ENCODE data around the gene TMPRSS9.
A peak's percentile ranks its signal among the peaks of the same experiment; 100 is the strongest.

The TMPRSS9 gene

GRCh38 chr19:2361246-2362045 is 1.4 kb downstream of the TMPRSS9 start:
- Histone ChIP-seq H2AK5ac (ENCODE audit: low read length, severe bottlenecking) (no peak overlapping the region), H3K36me3 (ENCODE audit: control insufficient read depth in 1 of 2, insufficient read depth in 2 of 2, low read depth in 1 of 2, low read length in 2 of 2) (peaks cover 0 to 3% of the 10 kb centered on the region in 2 experiments), H3K4ac (ENCODE audit: low read depth in 1 of 2, low read length in 2 of 2) (no peak overlapping the region), H4K91ac (ENCODE audit: low read length) (no peak overlapping the region), H3K4me2 (ENCODE audit: low read length, poor library complexity, severe bottlenecking) (no peak overlapping the region), H3K27ac (ENCODE audit: low read length, poor library complexity, severe bottlenecking) (no peak overlapping the region), H3K9ac (ENCODE audit: low read length) (no peak overlapping the region), H2BK5ac (ENCODE audit: low read depth, low read length, poor library complexity, severe bottlenecking) (no peak overlapping the region), H3K9me3 (ENCODE audit: control insufficient read depth, low read length) (no peaks in the 10 kb centered on the region), H2BK120ac (ENCODE audit: low read depth, low read length) (no peak overlapping the region), H3K4me3 (ENCODE audit: insufficient read depth in 1 of 2, low read depth in 1 of 2, low read length in 2 of 2) (no peak overlapping the region), H3K23ac (ENCODE audit: low read length in 2 of 2) (no peak overlapping the region), H2AFZ (ENCODE audit: low read depth, low read length) (no peak overlapping the region), H4K8ac (ENCODE audit: low read length) (no peak overlapping the region), H3K27me3 (ENCODE audit: control insufficient read depth in 1 of 2, insufficient read depth in 1 of 2, low read length in 2 of 2) (peaks cover 28 to 69% of the 10 kb centered on the region in 2 experiments), H3K79me1 (replicated peaks; ENCODE audit: low read length, poor library complexity, severe bottlenecking) (no peaks in the 10 kb centered on the region), H3K18ac (ENCODE audit: low read depth in 1 of 2, low read length in 2 of 2) (no peak overlapping the region), H3K4me1 (ENCODE audit: control insufficient read depth, insufficient read depth, low read depth, low read length) (peaks cover 2% of the 10 kb centered on the region), H2BK12ac (ENCODE audit: low read length in 2 of 2) (no peak overlapping the region), H3K14ac (ENCODE audit: low read length in 2 of 2) (no peak overlapping the region), H2BK15ac (ENCODE audit: low read depth, poor library complexity, severe bottlenecking) (no peak overlapping the region)
- DNase-seq, result no peak
- 85% methylated on average over 22 of the region's 24 CpGs for WGBS

- 93% methylated on average over 11 of the region's 11 CpGs for WGBS
- Histone ChIP-seq H3K27ac (ENCODE audit: low read length, poor library complexity, severe bottlenecking) (no peak overlapping the region), H3K4me2 (ENCODE audit: low read length, poor library complexity, severe bottlenecking) (no peak overlapping the region)
These were observed 2.2 kb downstream of the TMPRSS9 start for GRCh38 chr19:2362046-2362969.

GRCh38 chr19:2362970-2363300 is 2.9 kb downstream of the TMPRSS9 start:
- H3K4me1 ChIP-seq (ENCODE audit: control insufficient read depth, insufficient read depth, low read depth, low read length), result peaks cover 2% of the 10 kb centered on the region
- H3K14ac ChIP-seq (ENCODE audit: low read length in 2 of 2), result no peak overlapping the region
- H3K4ac ChIP-seq (ENCODE audit: low read depth in 1 of 2, low read length in 2 of 2), result no peak overlapping the region
- no peak overlapping the region for H2BK12ac ChIP-seq (ENCODE audit: low read length in 2 of 2)
- no peak overlapping the region for H2BK5ac ChIP-seq (ENCODE audit: low read depth, low read length, poor library complexity, severe bottlenecking)
- DNase-seq, result no peak
- no peak overlapping the region for H3K27ac ChIP-seq (ENCODE audit: low read length, poor library complexity, severe bottlenecking)
- no peak overlapping the region for H3K18ac ChIP-seq (ENCODE audit: low read depth in 1 of 2, low read length in 2 of 2)
- H3K4me2 ChIP-seq (ENCODE audit: low read length, poor library complexity, severe bottlenecking), result no peak overlapping the region
- no peak overlapping the region for H3K4me3 ChIP-seq (ENCODE audit: insufficient read depth in 1 of 2, low read depth in 1 of 2, low read length in 2 of 2)
- H3K9me3 ChIP-seq (ENCODE audit: control insufficient read depth, low read length), result no peaks in the 10 kb centered on the region
- 89% methylated on average over 15 of the region's 15 CpGs for WGBS
- peaks cover 0 to 3% of the 10 kb centered on the region in 2 experiments for H3K36me3 ChIP-seq (ENCODE audit: control insufficient read depth in 1 of 2, insufficient read depth in 2 of 2, low read depth in 1 of 2, low read length in 2 of 2)
- no peak overlapping the region for H3K23ac ChIP-seq (ENCODE audit: low read length in 2 of 2)
- no peak overlapping the region for H4K91ac ChIP-seq (ENCODE audit: low read length)
- peaks cover 29 to 72% of the 10 kb centered on the region in 2 experiments for H3K27me3 ChIP-seq (ENCODE audit: control insufficient read depth in 1 of 2, insufficient read depth in 1 of 2, low read length in 2 of 2)
- H2BK120ac ChIP-seq (ENCODE audit: low read depth, low read length), result no peak overlapping the region
- no peaks in the 10 kb centered on the region for H3K79me1 ChIP-seq (replicated peaks; ENCODE audit: low read length, poor library complexity, severe bottlenecking)
- no peak overlapping the region for H2AFZ ChIP-seq (ENCODE audit: low read depth, low read length)
- H2AK5ac ChIP-seq (ENCODE audit: low read length, severe bottlenecking), result no peak overlapping the region
- no peak overlapping the region for H2BK15ac ChIP-seq (ENCODE audit: low read depth, poor library complexity, severe bottlenecking)
- H3K9ac ChIP-seq (ENCODE audit: low read length), result no peak overlapping the region
- no peak overlapping the region for H4K8ac ChIP-seq (ENCODE audit: low read length)

More at GRCh38 chr19:2362046-2362969, 2.2 kb downstream of the TMPRSS9 start:
- no peak overlapping the region for H3K9ac ChIP-seq (ENCODE audit: low read length)
- no peaks in the 10 kb centered on the region for H3K9me3 ChIP-seq (ENCODE audit: control insufficient read depth, low read length)
- H3K23ac ChIP-seq (ENCODE audit: low read length in 2 of 2), result peak overlapping the region in 1 of 2 experiments; percentile 23
- no peak overlapping the region for H2AK5ac ChIP-seq (ENCODE audit: low read length, severe bottlenecking)
- no peak overlapping the region for H2AFZ ChIP-seq (ENCODE audit: low read depth, low read length)
- no peak overlapping the region for H3K18ac ChIP-seq (ENCODE audit: low read depth in 1 of 2, low read length in 2 of 2)
- H2BK12ac ChIP-seq (ENCODE audit: low read length in 2 of 2), result no peak overlapping the region
- H3K27me3 ChIP-seq (ENCODE audit: control insufficient read depth in 1 of 2, insufficient read depth in 1 of 2, low read length in 2 of 2), result peaks cover 28 to 71% of the 10 kb centered on the region in 2 experiments
- no peak overlapping the region for H4K91ac ChIP-seq (ENCODE audit: low read length)
- H3K14ac ChIP-seq (ENCODE audit: low read length in 2 of 2), result peak overlapping the region in 1 of 2 experiments; percentile 36
- peaks cover 0 to 3% of the 10 kb centered on the region in 2 experiments for H3K36me3 ChIP-seq (ENCODE audit: control insufficient read depth in 1 of 2, insufficient read depth in 2 of 2, low read depth in 1 of 2, low read length in 2 of 2)
- no peak for DNase-seq
- H3K4ac ChIP-seq (ENCODE audit: low read depth in 1 of 2, low read length in 2 of 2), result no peak overlapping the region
- no peak overlapping the region for H4K8ac ChIP-seq (ENCODE audit: low read length)
- no peak overlapping the region for H3K4me3 ChIP-seq (ENCODE audit: insufficient read depth in 1 of 2, low read depth in 1 of 2, low read length in 2 of 2)
- no peak overlapping the region for H2BK5ac ChIP-seq (ENCODE audit: low read depth, low read length, poor library complexity, severe bottlenecking)
- peaks cover 2% of the 10 kb centered on the region for H3K4me1 ChIP-seq (ENCODE audit: control insufficient read depth, insufficient read depth, low read depth, low read length)
- no peak overlapping the region for H2BK15ac ChIP-seq (ENCODE audit: low read depth, poor library complexity, severe bottlenecking)
- no peaks in the 10 kb centered on the region for H3K79me1 ChIP-seq (replicated peaks; ENCODE audit: low read length, poor library complexity, severe bottlenecking)
- H2BK120ac ChIP-seq (ENCODE audit: low read depth, low read length), result no peak overlapping the region

GRCh38 chr19:2363419-2363818 is 3.4 kb downstream of the TMPRSS9 start:
- H2BK120ac ChIP-seq (ENCODE audit: low read depth, low read length), result no peak overlapping the region
- no peak overlapping the region for H3K14ac ChIP-seq (ENCODE audit: low read length in 2 of 2)
- no peak overlapping the region for H4K91ac ChIP-seq (ENCODE audit: low read length)
- no peak overlapping the region for H3K9ac ChIP-seq (ENCODE audit: low read length)
- WGBS, result 88% methylated on average over 17 of the region's 17 CpGs
- H3K9me3 ChIP-seq (ENCODE audit: control insufficient read depth, low read length), result no peaks in the 10 kb centered on the region
- no peak overlapping the region for H2BK5ac ChIP-seq (ENCODE audit: low read depth, low read length, poor library complexity, severe bottlenecking)
- no peak overlapping the region for H3K4me2 ChIP-seq (ENCODE audit: low read length, poor library complexity, severe bottlenecking)
- no peak overlapping the region for H2BK12ac ChIP-seq (ENCODE audit: low read length in 2 of 2)
- DNase-seq, result no peak
- H4K8ac ChIP-seq (ENCODE audit: low read length), result no peak overlapping the region
- no peak overlapping the region for H2AK5ac ChIP-seq (ENCODE audit: low read length, severe bottlenecking)
- H3K4me1 ChIP-seq (ENCODE audit: control insufficient read depth, insufficient read depth, low read depth, low read length), result peaks cover 2% of the 10 kb centered on the region
- H3K36me3 ChIP-seq (ENCODE audit: control insufficient read depth in 1 of 2, insufficient read depth in 2 of 2, low read depth in 1 of 2, low read length in 2 of 2), result peaks cover 0 to 3% of the 10 kb centered on the region in 2 experiments
- H3K27ac ChIP-seq (ENCODE audit: low read length, poor library complexity, severe bottlenecking), result no peak overlapping the region
- H3K18ac ChIP-seq (ENCODE audit: low read depth in 1 of 2, low read length in 2 of 2), result no peak overlapping the region
- H3K79me1 ChIP-seq (replicated peaks; ENCODE audit: low read length, poor library complexity, severe bottlenecking), result no peaks in the 10 kb centered on the region
- H2BK15ac ChIP-seq (ENCODE audit: low read depth, poor library complexity, severe bottlenecking), result no peak overlapping the region
- H2AFZ ChIP-seq (ENCODE audit: low read depth, low read length), result no peak overlapping the region
- peaks cover 33 to 73% of the 10 kb centered on the region in 2 experiments for H3K27me3 ChIP-seq (ENCODE audit: control insufficient read depth in 1 of 2, insufficient read depth in 1 of 2, low read length in 2 of 2)
- no peak overlapping the region for H3K23ac ChIP-seq (ENCODE audit: low read length in 2 of 2)
- H3K4me3 ChIP-seq (ENCODE audit: insufficient read depth in 1 of 2, low read depth in 1 of 2, low read length in 2 of 2), result no peak overlapping the region
- H3K4ac ChIP-seq (ENCODE audit: low read depth in 1 of 2, low read length in 2 of 2), result no peak overlapping the region

Data from mesenchymal stem cell (in vitro differentiated cells and primary cell).